Neuronal stem cell (in vitro differentiated cells): ENCODE measurements around the gene FOXJ2.
"Not testable (repeated sequence)": the region's sequence is repeated elsewhere in the genome, so short reads cannot be mapped to it uniquely, and the experiment has no call there.

Experiments used
- DNase-seq: peaks from one replicate; pipeline ENCODE4 v3.0.0-alpha.2; 2013; ENCODE audit warnings: low spot score
- H2AFZ ChIP-seq: one replicate; pipeline ENCODE4 v1.6.1; 2013; ENCODE audit warnings: mild to moderate bottlenecking, low read length, inconsistent platforms
- H2AK5ac ChIP-seq: 2 replicates; pipeline ENCODE4 v1.6.1; 2013; ENCODE audit warnings: low read depth, mild to moderate bottlenecking, inconsistent platforms, low read length, moderate library complexity, mixed read lengths
- H2BK120ac ChIP-seq: 2 replicates; pipeline ENCODE4 v1.6.1; 2013; ENCODE audit warnings: low read depth, mild to moderate bottlenecking, inconsistent platforms, low read length, moderate library complexity, mixed read lengths
- H2BK12ac ChIP-seq: one replicate; pipeline ENCODE4 v1.6.1; 2013; ENCODE audit warnings: low read length, inconsistent platforms
- H2BK15ac ChIP-seq: 2 replicates; pipeline ENCODE4 v1.6.1; 2013; ENCODE audit warnings: mild to moderate bottlenecking, low read length, inconsistent platforms, mixed read lengths
- H2BK5ac ChIP-seq: one replicate; pipeline ENCODE4 v1.6.1; 2013; ENCODE audit warnings: inconsistent platforms, mild to moderate bottlenecking, low read length, moderate library complexity
- H3K14ac ChIP-seq: one replicate; pipeline ENCODE4 v1.6.1; 2013; ENCODE audit warnings: low read length, inconsistent platforms
- H3K18ac ChIP-seq: 2 replicates; pipeline ENCODE4 v1.6.1; 2013; ENCODE audit warnings: low read length, inconsistent platforms
- H3K23ac ChIP-seq: 2 replicates; pipeline ENCODE4 v1.6.1; 2013; ENCODE audit warnings: low read depth, mild to moderate bottlenecking, mixed read lengths, low read length, inconsistent platforms; ENCODE audit not compliant: poor library complexity
- H3K27ac ChIP-seq: replicated peaks from 3 replicates; pipeline ENCODE4 v1.5.1; 2013; ENCODE audit warnings: low read length, inconsistent platforms
- H3K27me3 ChIP-seq, 3 experiments: 2 replicates each; pipeline ENCODE4 v1.6.1; 2013; ENCODE audit warnings: low read length in 3 of 3, mild to moderate bottlenecking in 2 of 3, inconsistent platforms in 1 of 3, low read depth in 1 of 3, mixed read lengths in 1 of 3, moderate library complexity in 1 of 3; ENCODE audit not compliant: control insufficient read depth in 3 of 3, insufficient read depth in 3 of 3
- H3K36me3 ChIP-seq, 2 donors: replicated peaks in 1 of 2; 2 replicates each; pipeline ENCODE4 v1.6.1; 2013; ENCODE audit warnings: low read length in 2 of 2; ENCODE audit not compliant: control insufficient read depth in 2 of 2, insufficient read depth in 2 of 2
- H3K4ac ChIP-seq: 2 replicates; pipeline ENCODE4 v1.6.1; 2013; ENCODE audit warnings: inconsistent platforms, mild to moderate bottlenecking, low read length, moderate library complexity
- H3K4me1 ChIP-seq, 2 donors: 1 replicate in 1 of 2; 2 replicates in 1 of 2; pipeline ENCODE4 v1.6.1; 2013; ENCODE audit warnings: low read length in 2 of 2, low read depth in 1 of 2; ENCODE audit not compliant: control insufficient read depth in 2 of 2, insufficient read depth in 1 of 2
- H3K4me2 ChIP-seq: one replicate; pipeline ENCODE4 v1.6.1; 2013; ENCODE audit warnings: mild to moderate bottlenecking, low read length, inconsistent platforms; ENCODE audit not compliant: insufficient read depth, poor library complexity, severe bottlenecking
- H3K4me3 ChIP-seq, 2 donors: 2 replicates each; pipeline ENCODE4 v1.5.1; 2013; ENCODE audit warnings: low read length in 2 of 2, mild to moderate bottlenecking in 2 of 2, inconsistent platforms in 1 of 2, moderate library complexity in 1 of 2
- H3K79me1 ChIP-seq: one replicate; pipeline ENCODE4 v1.6.1; 2013; ENCODE audit warnings: low read depth, mild to moderate bottlenecking, inconsistent platforms, low read length, moderate library complexity
- H3K9ac ChIP-seq: one replicate; pipeline ENCODE4 v1.6.1; 2013; ENCODE audit warnings: mild to moderate bottlenecking, low read depth, low read length, inconsistent platforms; ENCODE audit not compliant: poor library complexity
- H3K9me3 ChIP-seq, 2 donors: replicated peaks in 1 of 2; 2 replicates each; pipeline versions ENCODE3 to v1.6.1; 2013; ENCODE audit warnings: low read length in 2 of 2, mild to moderate bottlenecking in 2 of 2, inconsistent platforms in 1 of 2, low read depth in 1 of 2, mixed read lengths in 1 of 2, moderate library complexity in 1 of 2; ENCODE audit not compliant: control insufficient read depth in 2 of 2, insufficient read depth in 1 of 2
- H4K8ac ChIP-seq: one replicate; pipeline ENCODE4 v1.6.1; 2013; ENCODE audit warnings: low read depth, mild to moderate bottlenecking, inconsistent platforms, low read length, moderate library complexity
- H4K91ac ChIP-seq: one replicate; pipeline ENCODE4 v1.6.1; 2013; ENCODE audit warnings: low read length, low read depth, mild to moderate bottlenecking, inconsistent platforms; ENCODE audit not compliant: poor library complexity
- WGBS, 2 donors: extraction: QIAGEN DNeasy Blood & Tissue Kit; methylation state at CpG; one replicate each; pipeline ENCODE4 v1.1.7; 2013; ENCODE audit warnings: missing lambda C conversion rate in 2 of 2, mixed read lengths in 1 of 2; ENCODE audit not compliant: insufficient read length in 2 of 2, insufficient replicate concordance in 1 of 2; ENCODE audit errors: extremely low coverage in 2 of 2; 5-methylcytosine and 5-hydroxymethylcytosine counted together

FOXJ2 gene

GRCh38 chr12:7995266-7995963 lies 37.1 kb upstream of the FOXJ2 start:
- Histone ChIP-seq H4K91ac (no peak overlapping the region), H3K4ac (no peak overlapping the region), H2AFZ (no peak overlapping the region), H2BK120ac (no peak overlapping the region), H3K9ac (no peak overlapping the region), H3K14ac (no peak overlapping the region), H3K27me3 (no peaks in the 10 kb centered on the region), H3K79me1 (no peaks in the 10 kb centered on the region), H3K9me3 (peaks cover 0 to 16% of the 10 kb centered on the region in 2 donors), H3K36me3 (no peaks in the 10 kb centered on the region), H4K8ac (no peak overlapping the region), H3K4me1 (peaks cover 0 to 4% of the 10 kb centered on the region in 2 donors), H3K4me3 (no peak overlapping the region), H2BK5ac (no peak overlapping the region), H3K4me2 (no peak overlapping the region), H2BK15ac (no peak overlapping the region), H3K23ac (no peak overlapping the region), H3K18ac (no peak overlapping the region), H2BK12ac (no peak overlapping the region), H2AK5ac (no peak overlapping the region), H3K27ac (no peak overlapping the region)
- DNase-seq = peak; percentile 49
- no CpG with 5 or more reads among the region's 9 CpGs for WGBS, 2 donors

DNA sequence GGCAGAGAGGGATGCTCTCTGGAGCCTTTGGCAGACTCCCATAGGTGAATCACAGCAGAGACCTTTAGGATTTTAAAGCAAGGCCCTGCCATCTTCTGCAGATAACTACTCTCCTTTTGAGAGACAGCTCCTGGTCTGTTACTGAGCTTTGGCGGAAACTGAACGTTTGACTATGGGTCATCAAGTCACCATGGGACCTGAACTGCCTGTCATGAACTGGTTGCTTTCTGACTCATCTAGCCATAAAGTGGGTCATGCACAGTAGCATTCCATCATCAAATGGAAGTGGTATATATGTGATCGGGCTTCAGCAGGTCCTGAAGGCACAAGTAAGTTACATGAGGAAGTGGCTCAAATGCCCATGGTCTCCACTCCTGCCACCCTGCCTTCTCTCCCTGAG lies 31.7 kb upstream of the FOXJ2 start:
- H3K36me3 ChIP-seq, H2BK120ac ChIP-seq, H3K79me1 ChIP-seq, H3K4ac ChIP-seq, H3K4me1 ChIP-seq, H3K23ac ChIP-seq, H3K9ac ChIP-seq, H3K18ac ChIP-seq, H2AK5ac ChIP-seq, H3K27ac ChIP-seq, H2AFZ ChIP-seq, H3K4me3 ChIP-seq, H2BK5ac ChIP-seq, H4K8ac ChIP-seq, H3K27me3 ChIP-seq, H4K91ac ChIP-seq, H2BK15ac ChIP-seq, DNase-seq, H3K4me2 ChIP-seq, H3K14ac ChIP-seq, H2BK12ac ChIP-seq: not testable (repeated sequence)
- peaks cover 0 to 16% of the 10 kb centered on the region in 2 donors for H3K9me3 ChIP-seq
- WGBS, 2 donors = no CpG with 5 or more reads among the region's 3 CpGs

DNA sequence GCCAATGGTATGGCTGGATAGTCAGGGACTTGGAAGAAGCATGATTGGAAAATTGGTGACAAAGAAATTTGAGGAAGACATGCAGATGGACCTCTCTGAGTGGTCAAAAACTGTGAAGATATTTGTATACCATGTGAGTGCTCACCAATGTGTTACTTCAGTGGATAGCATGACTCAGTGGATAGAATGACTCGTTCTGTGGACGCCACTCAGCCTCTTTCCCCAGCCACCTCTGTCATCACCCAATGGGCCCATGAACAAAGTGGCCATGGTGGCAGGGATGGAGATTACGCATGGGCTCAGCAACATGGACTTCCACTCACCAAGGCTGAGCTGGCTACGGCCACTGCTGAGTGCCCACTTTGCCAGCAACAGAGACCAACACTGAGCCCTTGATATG lies 31.0 kb upstream of the FOXJ2 start:
- H2AK5ac ChIP-seq, H2BK12ac ChIP-seq, H4K8ac ChIP-seq, H3K4me1 ChIP-seq, DNase-seq, H3K4ac ChIP-seq, H3K27ac ChIP-seq, H3K4me3 ChIP-seq, H3K27me3 ChIP-seq, H3K4me2 ChIP-seq, H4K91ac ChIP-seq, H2BK120ac ChIP-seq, H2BK15ac ChIP-seq, H3K79me1 ChIP-seq, H3K14ac ChIP-seq, H3K9ac ChIP-seq, H2BK5ac ChIP-seq, H3K36me3 ChIP-seq, H3K18ac ChIP-seq, H2AFZ ChIP-seq, H3K23ac ChIP-seq: not testable (repeated sequence)
- H3K9me3 ChIP-seq = peaks cover 0 to 13% of the 10 kb centered on the region in 2 donors
- WGBS, 2 donors = no CpG with 5 or more reads among the region's 4 CpGs

DNA sequence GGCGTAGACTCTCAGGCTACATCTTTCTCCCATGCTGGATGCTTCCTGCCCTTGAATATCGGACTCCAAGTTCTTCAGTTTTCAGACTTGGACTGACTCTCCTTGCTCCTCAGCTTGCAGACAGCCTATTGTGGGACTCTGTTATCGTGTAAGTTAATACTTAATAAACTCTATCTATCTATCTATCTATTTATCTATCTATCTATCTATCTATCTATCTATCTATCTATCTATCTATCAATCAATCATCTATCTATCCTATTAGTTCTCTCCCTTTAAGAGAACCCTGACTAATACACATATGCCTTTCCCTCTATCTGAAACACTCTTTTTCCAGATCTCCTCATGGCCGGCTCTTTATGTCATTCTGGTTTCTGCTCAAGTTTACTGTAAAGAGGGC lies 27.6 kb upstream of the FOXJ2 start:
- not testable (repeated sequence) for H2AK5ac ChIP-seq, H2BK5ac ChIP-seq, H2BK15ac ChIP-seq, H2BK120ac ChIP-seq, H2BK12ac ChIP-seq, H3K27ac ChIP-seq, H3K36me3 ChIP-seq, H3K4me1 ChIP-seq, H3K23ac ChIP-seq, H3K4ac ChIP-seq, H3K18ac ChIP-seq, H3K9ac ChIP-seq, H3K14ac ChIP-seq, H3K79me1 ChIP-seq, H4K8ac ChIP-seq, H3K9me3 ChIP-seq, H3K27me3 ChIP-seq, H4K91ac ChIP-seq, DNase-seq, H2AFZ ChIP-seq, H3K4me3 ChIP-seq, H3K4me2 ChIP-seq
- WGBS, 2 donors = no CpG with 5 or more reads among the region's 4 CpGs
